HepG2 (cell line): ENCODE data around the gene DCTN2. TPM values are rescaled to one million over a fixed set of nuclear protein-coding genes. Genes with fewer than 3 reads are reported as not detected.
A peak's percentile ranks its signal among the peaks of the same experiment; 100 is the strongest.

Experiments used
- ATAC-seq: fragments of 200-7000 bp; cut with Tn5 transposase; 3 replicates; pipeline ENCODE4 v1.9.1; 2020; ENCODE audit warnings: mild to moderate bottlenecking, moderate library complexity
- BruUV-seq: library from RNA; stranded (reverse); fragments of 400-500 nt; replicated peaks from 2 replicates; lab custom pipeline; 2021; lab: Mats Ljungman, UMichigan
- CTCF ChIA-PET: fragments of 300-600 bp; formaldehyde crosslinking; extraction: SDS; loops from one replicate; lab custom pipeline; 2021; ENCODE audit warnings: low total read pairs, inconsistent platforms, low intra/inter-chr PET ratio; lab: Yijun Ruan, JAX
- POLR2A ChIA-PET: fragments of 350-600 bp; sonication (Branson Sonifier 250); formaldehyde crosslinking; loops from one replicate; lab custom pipeline; 2020; ENCODE audit warnings: antibody characterized with exemption, inconsistent platforms; lab: Yijun Ruan, JAX
- DNase-seq: peaks from one replicate; pipeline ENCODE4 v3.0.0-alpha.2; 2015; ENCODE audit warnings: low spot score
- FAIRE-seq: peaks from 3 replicates; lab custom pipeline; 2011; peaks lifted over from hg19 to GRCh38; lab: Jason Lieb, UNC
- H2AFZ ChIP-seq: one replicate; pipeline ENCODE4 v1.6.1; 2011; ENCODE audit warnings: low read length, inconsistent platforms
- H3K27ac ChIP-seq: fragments of 300-600 bp; 3 replicates; pipeline ENCODE4 v1.8.0; 2011; ENCODE audit warnings: mixed run types, mild to moderate bottlenecking, mixed read lengths, low read length, inconsistent platforms; ENCODE audit not compliant: insufficient read depth; ENCODE audit errors: extremely low read length
- H3K27me3 ChIP-seq, 2 experiments: fragments of 200-600 bp in 1 of 2; 2 replicates in 1 of 2; 3 replicates in 1 of 2; pipeline versions ENCODE4 v1.6.0 to v1.8.0; 2011; ENCODE audit warnings: low read length in 2 of 2, mild to moderate bottlenecking in 2 of 2, moderate library complexity in 2 of 2, inconsistent platforms in 1 of 2; ENCODE audit not compliant: insufficient read depth in 2 of 2, control insufficient read depth in 1 of 2
- H3K36me3 ChIP-seq, 2 experiments: fragments of 200-600 bp in 1 of 2; replicated peaks in 1 of 2; 2 replicates in 1 of 2; 3 replicates in 1 of 2; pipeline versions ENCODE4 v1.5.1 to v1.8.0; 2011; ENCODE audit warnings: low read length in 2 of 2, inconsistent platforms in 1 of 2; ENCODE audit not compliant: insufficient read depth in 2 of 2, control insufficient read depth in 1 of 2
- H3K4me1 ChIP-seq: 2 replicates; pipeline ENCODE4 v1.5.1; 2012; ENCODE audit warnings: low read length, inconsistent platforms; ENCODE audit not compliant: insufficient read depth
- H3K4me2 ChIP-seq: 2 replicates; pipeline ENCODE4 v1.6.0; 2011; ENCODE audit warnings: low read depth, low read length, inconsistent platforms
- H3K4me3 ChIP-seq, 3 experiments: fragments of 200-600 bp in 1 of 3; sonication (generic), shearing (Covaris generic) in 1 of 3; replicated peaks in 1 of 3; 2 replicates each; pipeline ENCODE4 v1.5.1; 2011 to 2016; ENCODE audit warnings: low read length in 3 of 3, inconsistent platforms in 2 of 3, low read depth in 2 of 3, mild to moderate bottlenecking in 2 of 3, control low read depth in 1 of 3, mixed read lengths in 1 of 3; ENCODE audit not compliant: insufficient read depth in 1 of 3
- H3K79me2 ChIP-seq: one replicate; pipeline ENCODE4 v1.6.1; 2011; ENCODE audit warnings: low read length, inconsistent platforms; ENCODE audit not compliant: insufficient read depth
- H3K9ac ChIP-seq: 2 replicates; pipeline ENCODE4 v1.6.0; 2011; ENCODE audit warnings: mild to moderate bottlenecking, low read depth, low read length, inconsistent platforms; ENCODE audit not compliant: insufficient read depth
- H3K9me3 ChIP-seq: 2 replicates; pipeline ENCODE4 v1.5.1; 2012; ENCODE audit warnings: mild to moderate bottlenecking, low read length
- H4K20me1 ChIP-seq: 2 replicates; pipeline ENCODE4 v1.6.0; 2011; ENCODE audit warnings: inconsistent platforms, mild to moderate bottlenecking, low read length, moderate library complexity; ENCODE audit not compliant: insufficient read depth
- ATF3 ChIP-seq: sonication (generic); formaldehyde crosslinking; IDR thresholded peaks from 2 replicates; pipeline ENCODE4 v1.4.0; 2020; ENCODE audit warnings: missing genetic modification reagents
- ATRX ChIP-seq: sonication (generic); formaldehyde crosslinking; IDR thresholded peaks from 2 replicates; pipeline ENCODE4 v1.4.0; 2020; ENCODE audit warnings: missing genetic modification reagents, borderline replicate concordance
- CERS6 ChIP-seq: sonication (generic); formaldehyde crosslinking; IDR thresholded peaks from 2 replicates; pipeline ENCODE4 v1.5.0; 2020; ENCODE audit warnings: missing genetic modification reagents
- KDM6A ChIP-seq: IDR thresholded peaks from 2 replicates; pipeline ENCODE4 v1.6.1; 2016; ENCODE audit warnings: low read depth
- MED1 ChIP-seq: sonication (generic); formaldehyde crosslinking; IDR thresholded peaks from 2 replicates; pipeline ENCODE4 v1.4.0; 2020; ENCODE audit warnings: missing genetic modification reagents
- MIER2 ChIP-seq: IDR thresholded peaks from 2 replicates; pipeline ENCODE4 v1.6.1; 2016; ENCODE audit warnings: missing biosample characterization, missing genetic modification reagents
- REXO4 ChIP-seq: sonication (generic); formaldehyde crosslinking; IDR thresholded peaks from 2 replicates; pipeline ENCODE4 v1.8.0; 2022; ENCODE audit warnings: missing genetic modification reagents, mild to moderate bottlenecking, borderline replicate concordance
- SIN3A ChIP-seq: IDR thresholded peaks from 2 replicates; pipeline ENCODE4 v1.6.1; 2011; ENCODE audit warnings: low read depth, mild to moderate bottlenecking, control low read depth, low read length, borderline replicate concordance
- SP5 ChIP-seq: IDR thresholded peaks from 2 replicates; pipeline ENCODE4 v1.6.1; 2016; ENCODE audit warnings: low read depth, borderline replicate concordance
- TFDP2 ChIP-seq: sonication (generic); formaldehyde crosslinking; IDR thresholded peaks from 2 replicates; pipeline ENCODE4 v1.4.0; 2020; ENCODE audit warnings: missing genetic modification reagents
- TOE1 ChIP-seq: sonication (generic); formaldehyde crosslinking; IDR thresholded peaks from 2 replicates; pipeline ENCODE4 v1.4.0; 2020; ENCODE audit warnings: mild to moderate bottlenecking, missing genetic modification reagents
- YEATS4 ChIP-seq: sonication (generic); formaldehyde crosslinking; IDR thresholded peaks from 2 replicates; pipeline ENCODE4 v1.4.0; 2020; ENCODE audit warnings: missing genetic modification reagents, borderline replicate concordance
- ZNF280D ChIP-seq: sonication (generic); formaldehyde crosslinking; IDR thresholded peaks from 2 replicates; pipeline ENCODE4 v1.5.1; 2020; ENCODE audit warnings: mild to moderate bottlenecking, missing genetic modification reagents
- ZXDC ChIP-seq: sonication (generic); formaldehyde crosslinking; IDR thresholded peaks from 2 replicates; pipeline ENCODE4 v1.5.0; 2020; ENCODE audit warnings: mild to moderate bottlenecking, missing genetic modification reagents
- WGBS: methylation state at CpG from one replicate; pipeline ENCODE4 v1.1.6; 2017; ENCODE audit warnings: low lambda C conversion rate; 5-methylcytosine and 5-hydroxymethylcytosine counted together
- in situ Hi-C: cut with HindIII; loops from 2 replicates; pipeline ENCODE4 v1.10.0; 2017; ENCODE audit warnings: low pct_unique_long_range_greater_than_20kb; ENCODE audit not compliant: extremely low pct_ligation_motif_present
- intact Hi-C: fragments of 100-400 bp; cut with micrococcal nuclease; formaldehyde crosslinking; loops from one replicate; pipeline ENCODE4 v1.10.0; 2022; ENCODE audit not compliant: unreplicated experiment
- polyA plus RNA-seq, 8 experiments: library from polyadenylated mRNA; depleted of rRNA in 3 of 8; stranded (reverse) in 7 of 8; unstranded in 1 of 8; fragments of >200 nt; fragmentation: Illumina TruSeq in 4 of 8; extraction: Trizol in 4 of 8; gene quantifications; 2 replicates each; pipeline versions ENCODE4 v1.2.1 to v1.2.3, GENCODE V29; 2011 to 2016; ENCODE audit warnings: low read depth in 4 of 8, missing spikeins in 1 of 8, mixed read lengths in 1 of 8; ENCODE audit not compliant: insufficient read depth in 1 of 8
- total RNA-seq, 5 experiments: library from RNA; depleted of rRNA; stranded (reverse); fragments of >200 nt; fragmentation: Illumina TruSeq; extraction: Trizol; gene quantifications; 2 replicates each; pipeline ENCODE4 v1.2.3, GENCODE V29; 2016; ENCODE audit warnings: low read depth in 1 of 5

Gene DCTN2
- total and polyA plus RNA-seq, 2 of the 13 experiments (the other 11 are each of a cell fraction or from before 2014, with no cell fraction given): 72.0 to 77.4 TPM

- peak overlapping the region; percentile 33 to 66 (median 36); a peak in 5 of 6 replicates for H3K4me3 ChIP-seq
- intact Hi-C loops: loop anchor here (1.0 kb wide), 1 partner anchor 30 kb away; no protein-coding TSS in a partner anchor
- peak overlapping the region; percentile 72 for H3K9ac ChIP-seq
- WGBS: 2% methylated on average over 5 of the region's 12 CpGs
- H3K4me2 ChIP-seq: peak overlapping the region; percentile 90
- ChIA-PET CTCF (no interaction called here), POLR2A (interaction anchor here (0.8 to 4.4 kb wide), 25 partner anchors 10 to 169 kb away, joined by 3 to 40 read pairs (median 5); partner anchors contain the start of genes ARHGEF25, B4GALNT1, DCTN2 and DDIT3)
- no peaks in the 10 kb centered on the region for H3K9me3 ChIP-seq
- BruUV-seq: TSS peak; percentile 44
- peaks cover 0 to under 1% of the 10 kb centered on the region in 2 experiments; a peak in 1 of 5 replicates for H3K36me3 ChIP-seq
- H3K79me2 ChIP-seq: peaks cover 10% of the 10 kb centered on the region
- H3K27ac ChIP-seq: peak overlapping the region; percentile 99
- no peaks in the 10 kb centered on the region for H3K27me3 ChIP-seq
- no peak overlapping the region for H2AFZ ChIP-seq
- peak; percentile 87 for DNase-seq
- no peaks in the 10 kb centered on the region for H4K20me1 ChIP-seq
- FAIRE-seq: peak; percentile 55
- in situ Hi-C loops: no loop called here
- H3K4me1 ChIP-seq: peaks cover 71% of the 10 kb centered on the region
- peak; percentile 89 for ATAC-seq
- TF ChIP-seq ZNF280D (no peak), TOE1 (CRISPR knock-in tag) (0 out of 2 replicates have a peak, but pooled peaks have one; percentile 46), TFDP2 (CRISPR knock-in tag) (peak; percentile 41; the same call in 1 of the 2 replicates), CERS6 (CRISPR knock-in tag) (no peak), ZXDC (CRISPR knock-in tag) (no peak), ATRX (CRISPR knock-in tag) (no peak), SIN3A (peak; percentile 65; the same call in 1 of the 2 replicates), ATF3 (CRISPR knock-in tag) (no peak), KDM6A (CRISPR knock-in tag) (peak; percentile 59; the same call in 1 of the 2 replicates), MED1 (CRISPR knock-in tag) (peak; percentile 89), YEATS4 (CRISPR knock-in tag) (peak; percentile 69; the same call in 1 of the 2 replicates), MIER2 (CRISPR knock-in tag) (no peak), REXO4 (CRISPR knock-in tag) (no peak), SP5 (CRISPR knock-in tag) (peak; percentile 65)
These were observed 29.0 kb upstream of the DCTN2 start for GRCh38 chr12:57575771-57576612.
